NCI-H128 (cell line): ENCODE measurements around the gene KCNMB1.

Experiments used
- DNase-seq: peaks from one replicate; lab custom pipeline; 2025; ENCODE audit not compliant: unreplicated experiment; lab: John Stamatoyannopoulos, UW

KCNMB1 gene, protein sequence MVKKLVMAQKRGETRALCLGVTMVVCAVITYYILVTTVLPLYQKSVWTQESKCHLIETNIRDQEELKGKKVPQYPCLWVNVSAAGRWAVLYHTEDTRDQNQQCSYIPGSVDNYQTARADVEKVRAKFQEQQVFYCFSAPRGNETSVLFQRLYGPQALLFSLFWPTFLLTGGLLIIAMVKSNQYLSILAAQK

GRCh38 chr5:170388818-170389549 is at the start of gene KCNMB1:
KCNMB1 (minus strand) TSS chr5:170389367; CDS start chr5:170385447, 3,920 bp downstream.
- DNase-seq, result no peak

DNA sequence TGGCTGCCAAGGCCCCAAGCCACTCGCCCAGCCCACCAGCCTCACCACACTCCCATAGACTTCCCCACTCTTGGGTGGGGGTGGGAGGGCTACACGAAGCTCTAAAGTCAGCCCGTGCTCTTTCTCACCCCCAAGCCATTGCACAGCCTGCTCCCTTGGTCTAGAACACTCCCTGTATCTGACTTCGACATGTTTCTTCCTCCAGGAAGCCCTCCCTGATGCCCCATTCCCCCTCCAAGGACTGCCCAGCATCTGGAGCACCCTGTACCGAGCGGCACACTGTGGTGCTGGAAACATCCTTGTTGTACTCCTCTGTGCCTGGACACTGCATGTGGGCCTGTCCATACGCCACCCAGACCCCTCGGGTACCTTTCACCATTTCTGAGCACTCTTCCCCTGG is 49.4 kb upstream of the KCNMB1 start:
- no peak for DNase-seq

DNA sequence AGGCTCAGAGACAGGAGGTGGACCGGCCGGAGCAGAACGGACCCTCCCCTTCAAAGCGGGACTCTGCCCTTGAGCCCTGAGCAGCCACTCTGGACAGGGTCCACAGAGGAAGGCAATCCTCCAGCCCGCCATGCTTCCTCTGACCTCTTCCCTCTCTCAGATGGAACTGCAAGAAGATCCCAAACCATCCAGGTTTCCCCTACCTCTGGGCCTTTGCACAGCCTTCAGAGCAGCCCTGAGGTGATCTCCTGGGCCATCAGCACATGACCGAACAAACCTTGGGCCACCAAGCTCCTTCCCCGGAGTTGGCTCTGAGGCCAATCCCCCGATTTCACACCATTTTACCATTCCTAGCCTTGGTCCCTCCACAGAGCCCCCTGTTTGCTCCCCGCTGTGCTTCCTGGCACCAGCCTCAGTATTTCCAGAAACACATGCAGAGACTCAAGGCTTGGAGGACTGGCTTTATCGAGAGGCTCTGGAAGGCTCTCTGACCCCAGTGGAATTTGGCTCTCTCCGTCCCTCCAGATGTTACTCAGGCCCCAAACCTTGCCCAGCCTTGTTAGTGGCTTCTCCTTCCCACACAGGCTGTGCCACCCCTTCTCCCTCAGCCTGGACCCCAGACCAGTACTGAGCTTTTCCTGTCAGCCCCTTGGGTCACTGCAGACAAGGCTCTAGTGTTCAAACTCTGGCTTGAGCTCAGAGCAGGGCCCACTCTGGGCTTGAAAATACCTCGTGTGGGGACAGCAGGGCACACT is 48.6 kb upstream of the KCNMB1 start:
- DNase-seq, result no peak

- DNase-seq, result no peak
These were observed 47.2 kb upstream of the KCNMB1 start for GRCh38 chr5:170436335-170436734.

DNA sequence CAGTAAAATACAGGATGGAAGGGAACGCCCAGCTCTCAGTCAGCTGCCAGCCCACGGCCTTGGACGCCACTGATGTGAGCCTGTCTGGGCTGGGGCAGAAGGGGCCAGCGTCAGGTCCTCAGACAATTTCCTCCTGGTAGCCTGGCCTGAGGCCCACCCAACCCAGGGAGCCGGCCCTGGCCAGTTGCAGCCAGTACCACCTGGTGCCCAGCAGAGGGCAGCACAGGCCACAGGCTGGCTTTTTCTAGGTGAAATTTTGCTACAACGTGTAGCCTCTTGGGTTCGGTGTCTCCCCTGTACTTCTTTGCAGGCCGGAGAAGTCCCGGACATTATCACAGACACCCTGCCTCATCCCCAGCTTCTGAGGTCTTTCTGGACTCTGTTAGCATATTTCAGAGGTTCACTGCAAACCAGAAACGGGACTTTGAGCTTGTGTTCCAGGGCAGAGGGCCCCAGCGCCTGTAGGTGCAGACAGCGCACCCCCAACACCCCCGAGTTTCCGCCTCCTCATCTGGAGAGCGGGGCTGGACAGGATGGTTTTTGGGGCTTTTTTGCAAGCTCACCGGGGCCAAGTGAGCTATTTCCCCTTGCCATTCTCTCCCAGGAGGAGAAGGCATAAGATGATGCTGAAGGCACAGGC is 45.9 kb upstream of the KCNMB1 start:
- DNase-seq, result no peak

DNA sequence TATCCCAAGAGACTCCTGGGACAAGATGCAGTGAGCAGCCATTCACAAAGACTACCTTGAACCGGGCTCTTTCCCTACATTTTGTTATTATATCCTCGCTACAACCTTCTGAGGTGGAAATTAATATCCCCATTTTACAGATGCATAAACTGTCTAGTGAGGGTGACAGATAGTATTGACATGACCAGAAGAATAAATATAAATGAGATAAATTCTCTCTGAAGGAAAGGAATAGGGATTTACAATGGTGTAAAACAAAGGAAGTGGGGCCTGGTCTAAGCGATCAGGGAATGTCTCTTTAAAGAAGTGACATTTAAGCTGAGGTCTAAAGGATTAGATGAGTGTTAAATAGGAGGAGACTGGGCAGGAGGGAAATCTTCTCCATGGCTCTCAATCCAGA is 43.5 kb upstream of the KCNMB1 start:
- no peak for DNase-seq

GRCh38 chr5:170431571-170431970 is 42.4 kb upstream of the KCNMB1 start:
- no peak for DNase-seq

GRCh38 chr5:170430866-170431437 is 41.8 kb upstream of the KCNMB1 start:
- DNase-seq, result no peak

GRCh38 chr5:170430256-170430655 is 41.1 kb upstream of the KCNMB1 start:
- no peak for DNase-seq

DNA sequence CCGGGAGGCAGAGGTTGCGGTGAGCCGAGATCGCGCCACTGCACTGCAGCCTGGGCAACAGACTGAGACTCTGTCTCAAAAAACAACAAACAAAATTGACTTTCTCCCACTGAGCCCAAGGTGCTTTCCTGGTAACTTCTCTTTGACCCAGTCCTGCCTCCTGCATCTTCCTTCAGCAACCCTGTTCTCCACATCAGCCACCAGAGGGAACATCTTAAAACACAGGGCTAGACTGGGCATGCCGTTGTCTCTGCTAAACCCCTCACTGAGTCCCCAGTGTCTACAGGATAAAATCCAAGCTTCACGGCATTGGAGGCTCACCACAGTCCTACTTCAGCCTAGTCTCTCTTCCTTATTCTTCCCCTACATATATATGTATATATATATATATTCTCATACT is 39.8 kb upstream of the KCNMB1 start:
- DNase-seq, result no peak

DNA sequence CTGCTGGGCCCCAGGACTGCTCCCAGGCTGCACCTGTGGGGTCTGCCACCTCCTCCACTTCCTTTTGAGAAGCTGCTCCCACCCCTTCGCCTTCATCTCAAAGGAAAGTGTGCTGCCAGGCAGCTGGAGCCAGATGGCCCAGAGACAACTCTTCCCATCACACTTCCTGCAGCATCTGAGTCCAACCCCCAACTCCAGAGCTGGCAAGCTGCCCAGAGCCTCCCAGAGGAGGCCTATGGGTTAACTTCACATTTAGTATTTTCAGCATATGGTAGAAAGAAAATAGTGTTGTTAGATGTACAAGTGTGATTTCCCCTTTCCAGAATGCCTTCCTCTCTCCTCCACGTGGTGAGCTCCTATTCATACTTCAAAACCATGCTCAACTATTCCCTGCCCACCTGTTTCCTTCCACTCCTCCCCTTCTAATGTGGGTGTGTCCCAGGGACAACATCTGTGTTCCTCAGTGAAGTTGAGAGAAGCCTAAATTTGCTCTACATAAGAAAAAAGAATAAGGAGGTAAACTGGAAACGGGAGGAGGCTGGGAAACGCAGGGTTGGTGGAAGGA is 38.6 kb upstream of the KCNMB1 start:
- no peak for DNase-seq

DNA sequence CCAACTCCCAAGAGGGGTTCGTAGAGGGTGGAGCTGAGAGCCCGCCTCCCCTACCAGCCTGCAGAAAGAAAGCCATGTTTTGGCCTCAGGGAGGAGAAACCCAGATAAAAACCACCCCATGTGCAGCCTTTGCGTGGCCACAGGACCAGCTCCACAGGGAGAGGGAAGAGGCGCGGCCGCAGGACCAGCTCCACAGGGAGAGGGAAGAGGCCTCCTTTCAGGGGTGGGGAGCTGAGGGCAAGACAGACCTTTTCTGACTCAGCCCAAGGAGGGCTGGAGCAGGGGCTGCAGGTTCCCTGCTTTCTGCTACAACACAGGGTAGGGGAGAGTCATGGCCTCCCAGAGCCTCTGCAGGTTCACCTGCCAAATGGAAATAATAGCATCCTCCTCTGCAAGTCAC is 37.6 kb upstream of the KCNMB1 start:
- no peak for DNase-seq

DNA sequence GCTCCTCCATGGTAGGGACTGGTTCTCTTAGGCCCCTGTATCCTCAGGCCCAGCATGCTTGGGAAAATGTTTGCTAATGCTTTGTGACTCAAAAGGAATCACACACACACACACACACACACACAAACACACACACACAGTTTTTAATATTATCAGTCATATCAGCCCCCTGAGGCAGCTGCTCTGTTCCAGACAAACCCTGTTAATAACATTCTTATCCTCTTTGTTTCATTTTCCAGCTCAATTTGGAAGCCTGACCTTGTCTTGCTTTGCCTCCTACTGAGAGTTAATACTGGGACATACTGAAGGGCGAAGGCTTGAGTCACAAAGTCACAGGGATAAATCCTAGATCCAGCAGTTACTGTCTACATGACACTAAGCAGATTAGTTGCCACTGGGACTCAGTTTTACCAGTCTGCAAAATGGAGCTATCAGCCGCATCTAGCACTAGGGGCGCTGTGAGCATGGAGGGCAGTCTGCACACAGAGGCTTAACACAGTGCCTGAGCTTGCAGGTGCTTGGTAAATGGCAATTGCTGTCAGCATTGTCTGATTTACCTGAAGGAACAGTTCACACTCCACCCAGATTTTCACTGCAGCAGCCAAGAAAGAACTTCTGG is 37.1 kb upstream of the KCNMB1 start:
- no peak for DNase-seq

- DNase-seq, result no peak
These were observed 36.6 kb upstream of the KCNMB1 start for GRCh38 chr5:170425731-170426130.

DNA sequence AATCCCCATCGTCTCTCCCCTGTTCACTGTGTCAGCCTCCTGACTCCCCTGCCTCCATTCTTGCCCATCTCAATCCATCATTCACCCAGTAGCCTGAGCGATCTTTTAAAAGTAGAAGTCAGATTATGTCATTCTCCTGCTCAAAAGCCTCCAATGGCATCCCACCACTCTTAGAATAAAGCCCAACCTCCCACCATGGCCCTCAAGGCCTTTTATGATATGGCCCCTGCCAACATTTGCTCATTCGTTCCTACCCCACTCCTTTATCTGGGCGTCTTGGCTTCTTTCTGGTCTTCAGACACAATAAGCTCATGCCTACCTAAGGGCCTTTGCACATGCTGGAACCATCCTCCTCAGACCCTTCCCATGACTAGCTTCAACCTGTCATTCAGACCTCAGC is 35.5 kb upstream of the KCNMB1 start:
- DNase-seq, result no peak

DNA sequence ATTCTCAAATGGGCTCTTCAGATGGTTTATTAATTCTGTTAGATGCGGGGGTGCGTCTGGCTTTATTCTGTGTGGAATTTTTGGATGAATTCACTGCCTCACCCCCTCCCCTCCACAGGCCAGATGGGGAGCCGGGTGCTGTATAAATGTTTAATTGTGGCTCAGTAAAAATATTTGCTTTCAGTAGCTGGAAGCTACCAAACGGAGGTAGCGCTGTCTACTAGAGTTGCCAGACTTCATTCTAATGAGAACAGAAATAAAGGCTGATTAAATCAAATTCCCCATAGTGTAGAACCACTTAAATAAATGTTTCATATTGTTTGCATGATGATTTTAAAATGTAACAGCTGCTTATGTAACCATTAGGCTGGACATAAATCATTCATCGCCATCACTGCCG is 34.5 kb upstream of the KCNMB1 start:
- DNase-seq, result no peak

DNA sequence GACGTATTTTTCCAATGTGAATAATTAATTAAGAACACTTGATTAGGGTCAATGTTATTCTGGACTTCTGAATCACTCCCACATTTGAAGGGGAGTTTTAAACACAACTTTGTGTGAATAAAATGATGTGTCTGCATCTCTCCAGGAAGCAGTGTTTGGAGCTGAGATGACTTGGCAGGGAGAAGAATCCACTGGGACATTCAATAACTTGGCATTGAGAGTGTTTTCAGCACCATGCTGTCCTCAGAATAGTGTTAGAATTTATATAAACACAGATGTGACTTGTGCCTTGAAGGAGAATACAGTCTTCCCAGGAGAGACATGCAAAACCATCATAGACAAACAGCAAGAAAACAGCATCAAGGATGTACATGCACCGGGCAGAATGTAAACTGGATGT is 32.7 kb upstream of the KCNMB1 start:
- DNase-seq, result no peak

- DNase-seq, result peak; percentile 24
These were observed 31.7 kb upstream of the KCNMB1 start for GRCh38 chr5:170420806-170421412.

DNA sequence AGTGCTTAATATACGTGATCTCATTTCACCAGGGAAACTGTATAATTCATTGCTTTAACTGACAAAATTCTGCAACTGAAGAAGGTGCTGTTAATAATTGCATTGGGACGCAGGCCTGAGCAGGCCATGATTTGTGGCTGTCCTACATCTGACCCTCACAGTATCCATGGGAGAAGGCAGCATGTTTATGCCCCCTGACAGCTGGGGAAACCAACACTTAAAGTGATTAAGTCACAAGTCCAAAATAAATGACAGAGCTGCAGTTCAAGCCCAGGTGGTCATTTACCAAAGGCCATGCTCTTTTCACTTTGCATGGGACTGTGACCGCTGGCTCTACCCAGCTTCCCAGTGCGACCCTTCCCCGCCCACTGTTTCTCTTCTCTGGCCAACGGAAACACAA is 30.5 kb upstream of the KCNMB1 start:
- DNase-seq, result no peak

DNA sequence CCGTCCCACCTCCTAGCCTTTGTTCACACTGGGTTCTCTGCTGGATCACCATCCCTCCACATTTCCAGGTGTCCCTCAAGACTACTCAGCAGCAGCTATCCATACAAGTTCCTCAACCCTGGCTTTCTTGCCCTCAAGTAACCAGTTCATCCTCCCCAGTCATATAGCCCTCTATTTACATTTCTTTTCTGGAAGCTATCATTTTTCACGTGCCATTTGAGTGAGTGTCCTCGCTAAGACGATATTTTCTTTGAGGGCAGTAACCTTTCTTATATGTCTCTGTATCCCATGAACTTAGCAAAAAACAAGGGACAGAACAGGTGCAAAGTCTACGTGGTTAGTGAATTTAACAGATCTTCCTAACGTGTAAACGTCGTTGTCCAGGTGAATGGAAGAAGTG is 29.6 kb upstream of the KCNMB1 start:
- no peak for DNase-seq
